HG03045 (cell line): ENCODE results near the gene CHST8.

Experiments used
- ATAC-seq: cut with Tn5 transposase; IDR thresholded peaks from one replicate; pipeline ENCODE4 v1.9.1; 2021; ENCODE audit warnings: mild to moderate bottlenecking, moderate library complexity; ENCODE audit not compliant: unreplicated experiment

Gene CHST8

GRCh38 chr19:33756177-33756576 lies 134.4 kb downstream of the CHST8 start:
- no peak for ATAC-seq

- ATAC-seq, result no peak
These were observed 136.8 kb downstream of the CHST8 start for GRCh38 chr19:33758541-33759013.

GRCh38 chr19:33759356-33759755 lies 137.6 kb downstream of the CHST8 start:
- no peak for ATAC-seq

- ATAC-seq, result no peak
These were observed 142.0 kb downstream of the CHST8 start for GRCh38 chr19:33763633-33764371.

GRCh38 chr19:33766623-33767022 lies 144.9 kb downstream of the CHST8 start:
- no peak for ATAC-seq

- ATAC-seq, result no peak
These were observed 146.2 kb downstream of the CHST8 start for GRCh38 chr19:33767898-33768413.

- no peak for ATAC-seq
These were observed 147.5 kb downstream of the CHST8 start for GRCh38 chr19:33769208-33769607.

GRCh38 chr19:33770107-33770506 lies 148.4 kb downstream of the CHST8 start:
- ATAC-seq, result no peak

- ATAC-seq, result no peak
These were observed 149.8 kb downstream of the CHST8 start for GRCh38 chr19:33771384-33772101.

GRCh38 chr19:33772102-33772857 lies 150.5 kb downstream of the CHST8 start:
- ATAC-seq, result no peak

GRCh38 chr19:33772858-33773180 lies 151.1 kb downstream of the CHST8 start:
- ATAC-seq, result no peak

GRCh38 chr19:33773704-33774624 lies 152.2 kb downstream of the CHST8 start:
- ATAC-seq, result no peak

GRCh38 chr19:33774751-33775150 lies 153.0 kb downstream of the CHST8 start:
- ATAC-seq, result no peak

GRCh38 chr19:33775731-33776487 lies 154.2 kb downstream of the CHST8 start:
- no peak for ATAC-seq

GRCh38 chr19:33777351-33777750 lies 155.6 kb downstream of the CHST8 start:
- no peak for ATAC-seq

GRCh38 chr19:33777753-33778088 lies 156.0 kb downstream of the CHST8 start:
- no peak for ATAC-seq

GRCh38 chr19:33778089-33778791 lies 156.5 kb downstream of the CHST8 start:
- ATAC-seq, result peak; percentile 63

- no peak for ATAC-seq
These were observed 158.1 kb downstream of the CHST8 start for GRCh38 chr19:33779849-33780248.

GRCh38 chr19:33780251-33780650 lies 158.5 kb downstream of the CHST8 start:
- no peak for ATAC-seq
